Stimulated activated CD8-positive, alpha-beta memory T cell treated with anti-CD3 and anti-CD28 coated beads, Interleukin-2, amount 100 ng/mL, for 1 hour (primary cell): ENCODE results near the gene IL27RA.
A peak's percentile ranks its signal among the peaks of the same experiment; 100 is the strongest.
"Not testable (repeated sequence)": the region's sequence is repeated elsewhere in the genome, so short reads cannot be mapped to it uniquely, and the experiment has no call there.

Source experiments
- DNase-seq, 2 donors: peaks; one replicate each; pipeline ENCODE4 v3.0.0-alpha.2; 2020; ENCODE audit warnings: low read depth in 2 of 2

IL27RA gene

DNA sequence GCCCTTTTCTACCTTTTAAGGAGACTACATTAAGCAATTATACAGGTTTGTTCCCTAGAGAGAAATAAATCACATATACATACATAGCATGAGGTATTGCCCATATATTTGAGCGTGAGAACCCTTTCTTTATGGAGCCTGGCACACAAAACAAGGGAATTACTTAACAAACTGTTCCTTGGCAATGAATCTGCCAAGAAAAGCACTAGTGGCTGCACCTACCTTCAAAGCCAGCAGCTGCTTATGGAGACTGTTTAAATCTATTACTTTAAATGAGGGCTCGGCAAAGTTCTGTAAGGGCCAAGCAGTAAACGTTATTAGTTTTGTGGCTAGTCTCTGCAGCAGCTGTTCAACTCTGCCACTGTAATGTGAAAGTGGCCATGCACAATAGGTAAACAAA, 32.5 kb upstream of the IL27RA start:
- DNase-seq = no peak

DNA sequence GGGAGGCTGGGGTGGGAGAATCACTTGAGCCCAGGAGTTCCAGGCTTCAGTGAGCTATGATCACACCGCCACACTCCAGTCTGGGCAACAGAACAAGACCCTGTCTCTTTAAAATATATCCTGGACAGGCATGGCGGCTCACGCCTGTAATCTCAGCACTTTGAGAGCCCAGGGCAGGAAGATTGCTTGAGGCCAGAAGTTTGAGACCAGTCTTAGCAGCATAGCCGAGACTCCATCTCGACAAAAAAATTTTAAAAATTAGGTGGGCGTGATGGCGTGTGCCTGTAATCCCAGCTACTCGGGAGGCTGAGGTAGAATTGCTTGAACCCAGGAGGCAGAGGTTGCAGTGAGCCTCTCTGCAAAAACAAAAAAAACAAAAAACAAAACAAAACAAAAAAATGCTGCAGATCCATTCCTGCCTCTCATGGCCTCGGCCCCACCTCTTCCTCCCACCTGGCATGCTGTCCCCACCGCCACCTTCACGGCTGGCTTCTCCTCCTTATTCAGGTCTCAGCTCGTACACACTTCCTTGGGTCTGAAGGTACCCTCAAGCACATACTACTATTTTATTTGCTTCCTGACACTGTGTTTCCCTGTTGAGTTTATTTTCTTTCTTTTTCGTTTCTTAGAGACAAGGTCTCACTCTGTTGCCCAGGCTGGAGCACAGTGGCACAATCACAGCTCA, 30.7 kb upstream of the IL27RA start:
- no peak for DNase-seq

DNA sequence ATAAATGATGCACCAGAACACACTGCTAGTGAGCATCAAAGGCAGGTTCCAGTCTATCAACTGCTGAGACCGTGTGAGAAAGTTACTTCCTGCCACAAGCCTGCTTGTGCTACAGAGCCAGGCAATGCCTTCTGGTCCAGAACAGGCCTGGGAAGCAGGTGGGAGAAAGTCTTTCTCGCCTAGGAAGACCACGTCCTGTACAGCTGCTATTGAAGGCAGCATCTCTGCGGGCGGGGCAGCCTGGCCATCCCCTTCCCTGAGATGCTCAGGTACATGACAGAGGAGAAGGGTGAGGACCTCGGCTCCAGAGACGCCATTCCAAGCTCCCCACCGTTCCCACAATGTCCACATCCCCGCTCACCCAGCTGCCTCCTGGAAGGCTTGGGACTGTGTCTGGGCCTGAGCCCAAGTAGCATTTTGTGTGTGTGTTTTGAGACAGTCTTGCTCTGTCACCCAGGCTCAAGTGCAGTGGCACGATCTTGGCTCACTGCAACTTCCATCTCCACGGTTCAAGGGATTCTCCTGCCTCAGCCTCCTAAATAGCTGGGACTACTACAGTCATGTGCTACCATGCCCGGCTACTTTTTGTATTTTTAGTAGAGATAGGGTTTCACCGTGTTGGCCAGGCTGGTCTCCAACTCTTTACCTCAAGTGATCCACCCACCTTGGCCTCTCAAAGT, 28.9 kb upstream of the IL27RA start:
- DNase-seq = no peak

DNA sequence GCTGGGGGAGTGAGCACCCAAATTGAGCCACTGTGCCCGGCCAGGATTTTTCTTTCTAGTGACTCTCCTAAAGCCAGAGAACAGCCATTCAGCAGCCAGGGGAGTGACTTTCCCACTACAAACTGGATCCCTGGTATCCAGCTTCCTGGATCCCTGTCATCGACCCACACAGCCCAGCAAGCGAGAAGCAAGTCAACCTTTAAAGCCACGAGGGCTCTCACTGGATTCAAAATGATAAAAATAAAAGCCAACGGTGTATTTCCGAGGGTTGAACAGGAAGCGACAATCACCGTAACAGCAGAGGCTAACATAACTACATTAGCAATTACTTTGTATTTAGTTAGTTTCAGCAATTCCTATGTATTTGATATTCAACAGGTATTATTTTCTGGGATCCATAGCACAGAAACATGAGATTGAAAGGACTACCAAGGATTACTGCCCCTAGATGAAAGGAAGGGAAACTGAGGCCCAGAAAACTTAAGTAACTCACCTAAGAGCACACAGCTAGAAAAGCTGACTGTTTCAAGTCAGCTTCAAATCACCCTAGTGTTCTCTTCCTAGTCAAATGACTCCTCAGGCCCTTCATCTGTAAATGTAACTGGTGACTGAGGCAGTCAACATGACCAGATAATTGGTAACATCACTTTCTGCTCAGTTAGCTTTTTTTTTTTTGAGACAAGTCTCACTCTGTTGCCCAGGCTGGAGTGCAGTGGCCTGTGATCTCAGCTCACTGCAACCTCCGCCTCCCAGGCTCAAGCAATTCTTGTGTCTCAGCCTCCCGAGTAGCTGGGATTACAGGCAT, 28.1 kb upstream of the IL27RA start:
- DNase-seq = no peak

DNA sequence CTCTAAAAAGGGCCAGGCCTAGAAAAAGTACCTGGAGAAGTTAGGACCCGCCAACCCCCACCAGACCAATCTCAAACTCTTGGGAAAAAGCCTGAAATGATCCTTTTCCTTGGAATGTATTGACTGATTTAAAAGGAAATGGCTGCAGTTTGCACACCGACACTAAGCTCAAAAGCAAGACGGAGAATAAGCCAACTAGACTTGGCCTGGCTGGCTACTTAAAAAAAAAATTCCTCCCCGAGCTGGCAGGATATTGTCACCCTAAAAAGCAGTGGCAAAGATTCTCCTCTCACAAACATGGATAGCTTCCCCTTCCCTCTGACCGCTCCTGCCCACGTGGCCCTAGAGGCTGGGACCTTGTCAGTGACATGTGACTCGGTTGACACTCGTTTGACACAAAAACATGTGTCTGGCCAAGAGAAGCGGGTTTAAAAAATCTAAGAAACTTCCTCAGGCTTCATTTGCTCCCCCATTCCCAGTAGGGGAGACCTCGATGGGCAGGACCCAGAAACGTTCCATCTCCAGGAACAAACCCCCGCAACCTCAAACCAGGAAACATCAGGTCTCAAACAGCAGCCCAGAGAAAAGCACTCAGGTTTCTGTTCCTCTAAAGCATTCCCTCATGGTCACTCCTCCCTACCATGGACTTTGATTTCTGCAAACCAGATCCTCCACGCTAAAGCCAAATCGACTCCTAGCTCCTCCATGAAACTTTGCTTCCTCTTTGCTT, 26.8 kb upstream of the IL27RA start:
- no peak for DNase-seq

DNA sequence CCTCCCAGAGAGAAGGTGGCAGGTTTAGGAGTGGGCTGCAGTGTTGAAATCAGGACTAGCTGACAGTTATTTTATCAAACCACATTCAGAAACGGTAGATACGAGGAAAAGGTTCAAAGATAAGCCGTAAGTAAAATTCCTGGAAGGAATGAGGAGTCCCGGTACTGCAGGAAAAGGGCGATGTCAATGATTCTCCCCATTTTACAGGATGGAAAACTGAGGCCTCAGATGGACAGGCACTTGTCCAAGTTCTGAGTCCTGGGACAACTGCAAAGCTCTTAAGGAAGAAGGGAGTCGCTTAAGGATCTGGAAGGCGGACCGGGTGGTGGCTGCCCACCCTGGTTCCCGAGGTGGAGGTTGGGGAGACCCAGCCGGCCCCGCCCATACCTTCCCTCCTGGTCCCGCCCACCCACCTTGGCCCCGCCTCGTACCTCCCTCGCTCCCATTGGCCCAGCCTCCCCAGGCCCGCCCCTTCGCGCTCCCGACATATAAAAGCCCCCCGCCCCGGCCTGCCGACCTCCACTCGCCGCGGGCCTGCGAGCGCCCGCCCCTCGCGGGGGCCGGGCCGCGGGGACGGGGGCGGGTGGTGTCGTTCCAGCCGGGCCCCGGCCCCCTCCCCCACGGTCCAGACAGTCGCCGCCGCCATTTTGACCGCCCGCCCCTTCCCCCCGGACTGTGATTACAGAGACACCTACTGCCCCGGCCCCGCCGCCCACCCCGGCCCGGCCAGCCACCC, 26.0 kb upstream of the IL27RA start:
- peak; percentile 88 to 94 for DNase-seq

DNA sequence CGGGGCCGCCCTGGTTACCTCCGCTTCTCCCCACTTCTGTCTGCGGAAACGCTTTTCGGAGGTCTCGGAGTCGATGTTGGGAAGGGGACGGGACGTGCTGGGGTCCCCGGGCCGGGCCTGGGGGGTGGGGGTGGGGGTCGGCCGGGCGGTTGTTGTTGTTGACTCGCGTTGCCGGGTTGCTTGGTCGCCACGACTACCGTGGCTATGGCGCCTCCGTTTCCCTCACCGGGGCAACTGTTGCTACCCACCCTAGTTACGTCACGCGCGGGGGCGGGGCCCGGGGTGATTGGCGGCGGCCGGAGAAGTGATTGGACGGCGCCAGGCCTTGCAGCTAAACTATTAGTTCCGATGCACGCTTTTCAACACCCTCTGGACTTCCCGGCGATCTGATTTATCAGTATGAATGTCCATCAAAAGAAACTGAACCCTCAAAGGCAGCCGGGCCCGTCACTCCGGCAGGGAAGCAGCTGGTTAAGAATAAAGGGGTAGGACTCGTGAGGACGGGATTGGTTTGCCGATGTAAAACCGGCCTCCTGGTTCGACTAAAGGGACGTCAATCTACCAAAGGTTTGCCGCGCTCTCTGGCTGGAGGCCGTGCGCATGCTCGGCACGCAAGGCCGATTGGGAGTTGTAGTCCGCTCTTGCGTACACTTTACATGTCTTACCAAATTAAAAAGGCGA, 25.3 kb upstream of the IL27RA start, which contains the start of gene RFX1:
Gene RFX1 (minus strand): TSS at position 236 of the 681 bp plus-strand sequence. CDS start 12,477 bp downstream, outside the sequence.
- DNase-seq = peak; percentile 100

DNA sequence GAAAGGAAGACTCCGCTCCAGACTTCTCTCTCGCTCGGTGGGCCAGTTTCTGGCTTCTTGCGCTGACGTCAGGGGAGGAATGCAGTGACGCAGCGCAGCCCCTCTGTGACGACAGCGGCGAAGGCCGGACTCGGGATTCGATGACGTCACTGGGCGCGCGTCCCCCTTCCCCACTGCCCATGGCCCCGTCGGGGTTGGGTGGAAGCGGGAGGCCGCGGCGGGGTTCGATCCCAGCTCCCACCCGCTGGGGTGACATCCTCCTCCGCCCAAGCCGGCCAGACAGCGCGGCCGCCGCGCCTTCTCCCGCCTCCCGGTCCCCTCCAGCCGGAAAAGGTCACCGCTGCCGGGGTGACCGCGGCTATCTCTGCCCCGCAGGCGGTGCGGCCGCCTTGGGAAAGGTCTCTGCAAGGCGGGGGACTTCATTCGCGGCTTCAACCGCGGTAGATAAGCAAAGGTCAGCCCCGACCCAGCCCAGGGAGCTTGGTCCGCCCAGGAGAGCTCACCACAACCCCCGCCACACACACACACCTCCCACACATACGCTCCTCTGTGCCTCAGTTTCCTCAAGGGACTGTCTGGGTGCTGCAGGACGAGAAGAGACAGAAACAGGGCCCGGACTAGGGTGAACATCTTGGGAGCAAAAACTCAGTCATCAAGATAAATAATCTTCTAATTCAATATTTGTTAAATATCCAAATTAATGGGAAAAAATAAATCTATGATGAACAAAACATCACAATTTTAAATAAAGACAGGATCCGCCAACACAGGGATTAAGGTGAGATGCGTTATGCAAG, 24.6 kb upstream of the IL27RA start:
- no peak for DNase-seq

DNA sequence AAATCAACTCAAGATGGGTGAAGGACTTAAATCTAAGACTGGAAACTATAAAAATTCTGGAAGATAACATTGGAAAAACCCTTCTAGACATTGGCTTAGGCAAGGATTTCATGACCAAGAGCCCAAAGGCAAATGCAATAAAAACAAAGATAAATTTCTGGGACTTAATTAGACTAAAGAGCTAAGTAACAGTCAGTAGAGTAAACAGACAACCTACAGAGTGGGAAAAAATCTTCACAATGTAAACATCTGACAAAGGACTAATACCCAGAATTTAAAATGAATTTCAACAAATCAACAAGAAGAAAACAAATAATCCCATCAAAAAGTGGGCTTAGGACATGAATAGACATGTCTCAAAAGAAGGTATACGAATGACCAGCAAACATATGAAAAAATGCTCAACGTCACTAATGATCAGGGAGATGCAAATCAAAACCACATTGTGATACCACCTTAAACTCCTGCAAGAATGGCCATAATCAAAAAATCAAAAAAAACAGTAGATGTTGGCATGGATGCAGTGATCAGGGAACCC, 19.1 kb upstream of the IL27RA start:
- DNase-seq = no peak

DNA sequence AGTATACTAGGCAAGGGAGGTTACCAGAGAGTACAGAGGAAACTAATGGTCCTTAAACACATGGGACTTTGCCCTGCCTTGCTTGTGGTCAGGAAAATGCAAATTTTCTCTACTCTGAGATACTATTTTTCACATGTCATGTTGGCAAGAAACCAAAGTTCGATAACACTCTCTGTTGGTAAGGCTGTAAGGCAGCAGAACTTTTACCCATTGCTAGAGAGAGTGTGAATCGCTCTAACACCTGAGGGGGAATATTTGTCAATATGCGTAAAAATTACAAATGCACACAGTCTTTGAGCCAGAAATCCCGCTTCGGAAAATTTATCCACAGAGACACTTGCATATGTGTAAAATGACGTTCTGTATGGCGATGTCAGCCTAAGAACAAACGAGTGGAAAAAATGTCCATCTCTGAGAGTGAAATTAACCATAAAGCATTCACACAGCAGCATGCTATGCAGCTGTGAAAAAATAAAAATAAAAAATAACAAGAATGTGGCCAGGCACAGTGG, 16.0 kb upstream of the IL27RA start:
- DNase-seq = no peak

DNA sequence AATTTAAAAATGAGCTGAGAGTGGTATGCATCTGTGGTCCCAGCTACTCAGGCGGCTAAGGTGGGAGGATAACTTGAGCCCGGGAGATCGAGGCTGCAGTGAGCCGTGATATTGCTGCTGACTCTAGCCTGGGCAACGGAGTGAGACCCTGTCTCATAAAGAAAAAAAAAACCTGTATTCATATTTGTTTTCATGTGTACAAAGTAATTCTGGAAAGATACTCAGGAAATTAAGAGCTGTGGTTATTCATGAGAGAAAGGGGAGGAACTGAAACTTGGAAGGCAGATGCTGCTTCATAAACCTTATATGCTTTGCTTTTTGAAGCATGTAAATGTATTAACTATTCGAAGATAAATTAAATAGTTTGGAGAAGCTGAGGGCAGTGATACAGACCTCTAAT, 12.5 kb upstream of the IL27RA start:
- no peak for DNase-seq

DNA sequence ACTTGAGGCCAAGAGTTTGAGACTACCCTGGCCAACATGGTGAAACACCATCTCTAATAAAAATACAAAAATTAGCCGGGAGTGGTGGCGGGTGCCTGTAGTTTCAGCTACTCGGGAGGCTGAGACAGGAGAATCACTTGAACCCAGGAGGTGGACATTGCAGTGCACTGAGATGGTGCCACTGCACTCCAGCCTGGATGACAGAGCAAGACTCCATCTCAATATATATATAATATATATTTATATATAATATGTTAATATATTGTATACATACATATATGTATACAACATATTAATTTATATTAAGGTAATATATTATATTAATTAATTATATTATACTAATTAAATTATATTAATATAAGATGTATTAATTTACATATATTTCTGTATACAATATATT, 11.8 kb upstream of the IL27RA start:
- DNase-seq = not testable (repeated sequence)

DNA sequence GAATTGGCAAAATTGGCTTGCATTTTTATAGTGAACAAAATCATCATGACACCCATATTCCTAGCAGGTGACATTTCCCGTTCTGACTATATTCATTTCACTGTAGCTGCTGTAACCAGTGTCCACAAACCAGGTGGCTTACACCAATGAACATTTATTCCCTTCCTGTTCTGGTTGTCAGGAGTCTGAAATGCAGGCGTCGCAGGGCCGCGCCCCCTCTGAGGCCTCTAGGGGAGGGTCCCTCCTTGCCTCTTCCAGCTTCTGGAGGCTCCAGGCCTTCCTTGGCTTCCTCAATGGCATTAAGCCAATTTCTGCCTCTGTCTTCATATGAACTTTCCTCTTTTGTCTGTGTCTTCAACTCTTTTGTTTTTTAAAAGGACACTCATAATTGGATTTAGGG, 10.1 kb upstream of the IL27RA start:
- no peak for DNase-seq

DNA sequence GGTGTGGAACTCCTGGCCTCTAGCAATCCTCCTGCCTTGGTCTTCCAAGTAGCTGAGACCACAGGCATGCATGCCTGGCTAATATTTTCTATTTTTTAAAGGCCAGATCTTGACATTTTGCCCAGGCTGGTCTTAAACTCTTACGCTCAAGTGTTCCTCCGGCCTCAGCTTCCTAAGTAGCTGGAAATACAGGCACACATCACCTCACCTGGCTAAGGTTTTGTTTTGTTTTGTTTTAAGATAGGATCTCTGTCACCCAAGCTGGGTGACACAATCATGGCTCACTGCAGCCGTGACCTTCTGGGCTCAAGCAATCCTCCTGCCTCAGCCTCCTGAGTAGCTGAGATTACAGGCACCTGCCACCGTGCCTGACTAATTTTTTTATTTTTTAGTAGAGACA, 9.1 kb upstream of the IL27RA start:
- DNase-seq = no peak

DNA sequence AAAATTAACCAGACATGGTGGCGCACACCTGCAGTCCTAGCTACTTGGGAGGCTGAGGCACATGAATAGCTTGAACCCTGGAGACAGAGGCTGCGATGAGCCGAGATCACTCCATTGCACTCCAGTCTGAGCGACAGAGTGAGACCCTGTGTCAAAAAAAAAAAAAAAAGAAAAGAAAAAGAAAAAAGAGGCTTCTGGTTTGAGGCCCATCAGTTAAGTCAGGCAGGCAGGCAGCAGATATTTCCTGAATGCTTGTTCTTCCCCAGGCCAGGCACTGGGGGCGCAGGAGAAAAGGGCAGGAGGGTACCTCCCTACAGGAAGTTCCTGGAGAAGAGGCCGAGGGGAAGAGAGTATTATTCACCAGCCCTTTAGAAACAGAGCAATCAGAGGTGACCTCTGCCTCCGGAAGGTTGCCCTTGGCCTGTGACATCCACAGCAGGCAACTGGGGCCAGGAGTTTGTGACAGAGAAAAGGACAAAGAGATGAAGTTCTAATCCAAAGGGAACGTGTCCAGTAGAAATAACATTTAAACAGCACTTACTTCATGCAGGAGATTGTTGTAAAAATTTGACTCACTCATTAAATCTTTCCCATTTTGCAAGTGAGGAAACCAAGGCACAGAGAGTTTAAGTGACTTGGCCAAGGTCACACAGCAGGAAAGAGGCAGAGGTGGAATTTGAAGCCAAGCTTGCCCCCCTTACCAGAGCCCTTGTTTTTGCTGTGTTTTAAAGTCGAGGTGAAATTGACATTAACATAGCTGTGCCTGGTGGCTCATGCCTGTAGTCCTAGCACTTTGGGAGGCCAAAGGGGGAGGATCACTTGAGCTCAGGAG, 7.9 kb upstream of the IL27RA start:
- no peak for DNase-seq

DNA sequence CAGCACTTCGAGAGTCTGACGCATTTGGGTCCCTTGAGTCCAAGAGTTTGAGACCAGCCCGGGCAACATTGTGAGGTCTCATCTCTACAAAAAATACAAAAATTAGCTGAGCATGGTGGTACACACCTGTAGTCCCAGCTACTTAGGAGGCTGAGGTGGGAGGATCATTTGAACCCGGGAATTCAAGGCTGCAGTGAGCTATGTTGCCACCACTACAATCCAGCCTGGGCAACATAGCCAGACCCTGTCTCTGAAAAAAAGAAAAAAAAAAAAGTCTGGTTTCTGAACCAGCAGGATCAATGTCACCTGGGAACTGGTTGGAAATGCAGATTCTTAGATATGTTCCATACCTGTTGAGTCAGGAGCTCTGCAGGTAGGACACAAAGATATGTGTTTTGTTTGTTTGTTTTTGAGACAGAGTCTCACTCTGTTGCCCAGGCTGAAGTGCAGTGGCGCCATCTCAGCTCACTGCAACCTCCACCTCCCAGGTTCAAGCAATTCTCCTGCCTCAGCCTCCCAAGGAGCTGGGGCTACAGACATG, 4.8 kb upstream of the IL27RA start:
- DNase-seq = not testable (repeated sequence)

DNA sequence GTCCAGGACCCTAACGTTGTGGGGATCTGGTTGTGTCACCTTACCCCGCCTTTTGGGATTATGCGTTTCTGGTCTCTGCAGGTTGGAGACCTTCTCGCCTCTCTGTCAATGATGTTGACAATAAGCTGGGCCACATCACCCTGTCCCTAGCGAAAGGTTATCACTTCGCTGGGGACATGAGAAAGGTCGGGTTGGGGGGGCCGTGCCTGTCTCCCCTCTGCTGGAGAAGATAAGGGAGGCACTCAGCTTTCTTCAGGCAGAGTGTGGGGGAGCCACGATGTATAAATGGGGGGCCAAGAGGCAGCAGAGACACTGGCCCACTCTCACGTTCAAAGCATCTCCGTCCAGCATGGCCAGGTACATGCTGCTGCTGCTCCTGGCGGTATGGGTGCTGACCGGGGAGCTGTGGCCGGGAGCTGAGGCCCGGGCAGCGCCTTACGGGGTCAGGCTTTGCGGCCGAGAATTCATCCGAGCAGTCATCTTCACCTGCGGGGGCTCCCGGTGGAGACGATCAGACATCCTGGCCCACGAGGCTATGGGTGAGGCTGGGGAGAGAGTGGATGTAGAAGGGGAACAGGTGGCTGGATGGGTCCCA, 3.6 kb upstream of the IL27RA start, which contains the start of gene RLN3:
Gene RLN3 (plus strand): TSS at position 293 of the 595 bp plus-strand sequence. CDS start 57 bp downstream, at position 350.
- no peak for DNase-seq

DNA sequence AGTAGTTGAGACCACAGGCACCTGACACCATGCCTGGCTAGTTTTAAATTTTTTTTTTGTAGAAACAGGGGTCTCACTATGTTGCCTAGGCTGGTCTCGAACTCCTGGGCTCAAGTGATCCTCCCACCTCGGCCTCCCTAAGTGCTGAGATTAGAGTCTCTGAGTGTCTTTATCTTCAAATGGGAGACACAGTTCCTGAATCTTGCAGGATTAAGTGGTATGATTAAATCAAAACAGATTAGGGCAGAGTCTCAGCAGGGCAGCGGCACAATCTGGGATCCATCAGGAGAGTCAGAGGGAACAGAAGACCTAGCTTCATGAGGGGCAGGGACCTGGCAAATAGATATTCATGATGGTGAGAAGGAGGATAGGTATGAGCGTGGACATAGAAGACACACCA, 2.7 kb upstream of the IL27RA start:
- no peak for DNase-seq
